ENCODE results near the gene POU2F1.

- no peak for TF ChIP-seq CTCF (IDR thresholded peaks at IDR 0.05)
- no peak for TF ChIP-seq EP300 (IDR thresholded peaks at IDR 0.05)
- no peak for TF ChIP-seq POLR2A (IDR thresholded peaks at IDR 0.05)
- no peak for TF ChIP-seq POLR2AphosphoS5 (IDR thresholded peaks at IDR 0.05)
Measured at GRCh38 chr1:167200749-167201148, 19.9 kb upstream of the POU2F1 start.

Measured in suprapubic skin (tissue), 4 donors.